SU-DHL-6 (cell line): ENCODE results near the gene EFCAB6.

Experiments
- H2AFZ ChIP-seq: fragments of 200-600 bp; sonication (generic); 2 replicates; pipeline ENCODE4 v1.6.1; 2014; ENCODE audit warnings: low read depth, mild to moderate bottlenecking, moderate library complexity, mixed read lengths, antibody characterized with exemption, low read length; ENCODE audit not compliant: severe bottlenecking
- H3F3A ChIP-seq: fragments of 200-600 bp; shearing (Covaris generic); 2 replicates; pipeline ENCODE4 v1.6.0; 2016; ENCODE audit warnings: antibody characterized with exemption, mild to moderate bottlenecking; ENCODE audit not compliant: insufficient read depth
- H3K27ac ChIP-seq: fragments of 200-600 bp; sonication (generic); 2 replicates; pipeline ENCODE4 v1.5.1; 2016; ENCODE audit warnings: low read depth, mild to moderate bottlenecking, low read length, moderate library complexity, mixed read lengths
- H3K27me3 ChIP-seq: fragments of 200-600 bp; sonication (generic), shearing (Covaris generic); 2 replicates; pipeline ENCODE4 v1.6.0; 2014; ENCODE audit warnings: mild to moderate bottlenecking, low read length
- H3K36me3 ChIP-seq: fragments of 200-600 bp; sonication (generic); 2 replicates; pipeline ENCODE4 v1.6.1; 2014; ENCODE audit warnings: mild to moderate bottlenecking, low read length, mixed read lengths
- H3K4me2 ChIP-seq: fragments of 300-600, 200-600 bp; shearing (Covaris generic), sonication (generic); 2 replicates; pipeline ENCODE4 v1.6.0; 2014; ENCODE audit warnings: low read length, low read depth, mild to moderate bottlenecking; ENCODE audit not compliant: poor library complexity, severe bottlenecking
- H3K4me3 ChIP-seq: fragments of 200-600 bp; sonication (generic); 2 replicates; pipeline ENCODE4 v1.5.1; 2014; ENCODE audit warnings: antibody characterized with exemption, low read length, mild to moderate bottlenecking, mixed read lengths; ENCODE audit not compliant: insufficient read depth, poor library complexity, severe bottlenecking
- H3K79me2 ChIP-seq: fragments of 200-600 bp; sonication (generic); 2 replicates; pipeline ENCODE4 v1.6.1; 2014; ENCODE audit warnings: mild to moderate bottlenecking, low read length, moderate library complexity; ENCODE audit not compliant: insufficient read depth
- H3K9ac ChIP-seq: fragments of 200-600 bp; sonication (generic); 2 replicates; pipeline ENCODE4 v1.7.0; 2014; ENCODE audit warnings: mild to moderate bottlenecking, low read length
- H3K9me2 ChIP-seq: fragments of 200-600 bp; sonication (generic); replicated peaks from 2 replicates; pipeline ENCODE4 v1.6.1; 2014; ENCODE audit warnings: low read length; ENCODE audit not compliant: insufficient read depth
- H3K9me3 ChIP-seq: fragments of 200-600 bp; sonication (generic); 2 replicates; pipeline ENCODE4 v1.6.1; 2014; ENCODE audit warnings: low read length, mixed read lengths; ENCODE audit not compliant: insufficient read depth
- H4K20me1 ChIP-seq: fragments of 200-600 bp; sonication (generic); 2 replicates; pipeline ENCODE4 v1.6.1; 2014; ENCODE audit warnings: low read depth, mild to moderate bottlenecking, antibody characterized with exemption, low read length, moderate library complexity, mixed read lengths
- EZH2phosphoT487 ChIP-seq: fragments of 200-600 bp; sonication (generic), shearing (Covaris generic); conservative IDR thresholded peaks from 2 replicates; pipeline ENCODE4 v1.6.1; 2018; ENCODE audit warnings: mild to moderate bottlenecking, antibody characterized with exemption, low read length, moderate library complexity, mixed read lengths
- TF ChIP-seq, protein P1 (sequence below): fragments of 200-600 bp; sonication (generic); IDR thresholded peaks from one replicate; pipeline ENCODE4 v1.5.1; 2017; ENCODE audit warnings: antibody characterized with exemption, mild to moderate bottlenecking, low read length, moderate library complexity; ENCODE audit not compliant: insufficient read depth, poor library complexity, severe bottlenecking

EFCAB6 gene

DNA sequence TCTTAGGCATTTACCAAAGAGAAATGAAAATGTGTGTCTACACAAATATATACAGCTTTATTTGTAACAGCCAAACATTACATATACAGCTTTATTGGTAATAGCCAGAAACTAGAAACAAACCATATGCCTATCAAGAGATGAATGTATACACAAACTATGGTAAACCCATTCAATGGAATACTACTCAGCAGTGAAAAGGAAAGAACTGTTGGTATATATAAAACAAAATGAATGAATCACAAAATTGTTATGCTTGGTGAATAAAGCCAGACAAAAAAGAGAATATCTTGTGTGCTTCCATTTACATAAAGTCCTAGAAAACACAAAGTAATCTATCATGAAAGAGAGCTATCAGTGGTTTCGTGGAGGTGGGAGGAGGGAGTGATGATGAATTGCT lies 142.9 kb downstream of the EFCAB6 start:
- H2AFZ ChIP-seq: no peak overlapping the region
- H3K27me3 ChIP-seq: no peaks in the 10 kb centered on the region
- H3K9ac ChIP-seq: no peak overlapping the region
- H3K9me3 ChIP-seq: no peaks in the 10 kb centered on the region
- no peak overlapping the region for H3K27ac ChIP-seq
- no peak for TF ChIP-seq EZH2phosphoT487
- TF ChIP-seq, protein P1, sequence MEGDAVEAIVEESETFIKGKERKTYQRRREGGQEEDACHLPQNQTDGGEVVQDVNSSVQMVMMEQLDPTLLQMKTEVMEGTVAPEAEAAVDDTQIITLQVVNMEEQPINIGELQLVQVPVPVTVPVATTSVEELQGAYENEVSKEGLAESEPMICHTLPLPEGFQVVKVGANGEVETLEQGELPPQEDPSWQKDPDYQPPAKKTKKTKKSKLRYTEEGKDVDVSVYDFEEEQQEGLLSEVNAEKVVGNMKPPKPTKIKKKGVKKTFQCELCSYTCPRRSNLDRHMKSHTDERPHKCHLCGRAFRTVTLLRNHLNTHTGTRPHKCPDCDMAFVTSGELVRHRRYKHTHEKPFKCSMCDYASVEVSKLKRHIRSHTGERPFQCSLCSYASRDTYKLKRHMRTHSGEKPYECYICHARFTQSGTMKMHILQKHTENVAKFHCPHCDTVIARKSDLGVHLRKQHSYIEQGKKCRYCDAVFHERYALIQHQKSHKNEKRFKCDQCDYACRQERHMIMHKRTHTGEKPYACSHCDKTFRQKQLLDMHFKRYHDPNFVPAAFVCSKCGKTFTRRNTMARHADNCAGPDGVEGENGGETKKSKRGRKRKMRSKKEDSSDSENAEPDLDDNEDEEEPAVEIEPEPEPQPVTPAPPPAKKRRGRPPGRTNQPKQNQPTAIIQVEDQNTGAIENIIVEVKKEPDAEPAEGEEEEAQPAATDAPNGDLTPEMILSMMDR: no peak
- H3K4me3 ChIP-seq: no peak overlapping the region
- H3K36me3 ChIP-seq: no peaks in the 10 kb centered on the region
- no peak overlapping the region for H3K4me2 ChIP-seq
- no peaks in the 10 kb centered on the region for H3K9me2 ChIP-seq
- H4K20me1 ChIP-seq: no peaks in the 10 kb centered on the region
- no peaks in the 10 kb centered on the region for H3F3A ChIP-seq
- H3K79me2 ChIP-seq: no peaks in the 10 kb centered on the region

DNA sequence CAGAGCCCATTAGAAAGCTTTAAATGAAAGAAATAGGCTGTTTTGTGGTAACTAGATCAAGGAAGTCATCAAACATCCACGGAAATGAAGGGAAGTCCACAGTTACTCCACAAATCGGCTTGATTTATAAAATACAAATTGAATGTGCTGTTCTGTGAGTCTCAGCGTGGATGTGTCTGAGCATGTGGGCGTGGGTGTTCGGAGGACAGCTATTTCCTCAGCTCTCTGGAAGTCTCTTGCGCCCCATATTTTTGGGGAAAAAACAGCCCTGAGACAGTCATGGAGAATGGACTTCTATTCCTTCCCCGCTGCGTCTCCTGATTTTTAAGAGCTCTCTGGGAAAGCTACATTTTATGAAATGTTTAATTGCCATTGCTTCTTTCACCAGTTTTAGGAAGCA lies 144.4 kb downstream of the EFCAB6 start:
- Histone ChIP-seq H3K36me3 (no peaks in the 10 kb centered on the region), H3K9me2 (no peaks in the 10 kb centered on the region), H3K9me3 (no peaks in the 10 kb centered on the region), H3K4me2 (no peak overlapping the region), H3F3A (no peaks in the 10 kb centered on the region), H2AFZ (no peak overlapping the region), H3K4me3 (no peak overlapping the region), H4K20me1 (no peaks in the 10 kb centered on the region), H3K27ac (no peak overlapping the region), H3K27me3 (no peaks in the 10 kb centered on the region), H3K9ac (no peak overlapping the region), H3K79me2 (no peaks in the 10 kb centered on the region)
- no peak for TF ChIP-seq EZH2phosphoT487
- TF ChIP-seq, protein P1: no peak

DNA sequence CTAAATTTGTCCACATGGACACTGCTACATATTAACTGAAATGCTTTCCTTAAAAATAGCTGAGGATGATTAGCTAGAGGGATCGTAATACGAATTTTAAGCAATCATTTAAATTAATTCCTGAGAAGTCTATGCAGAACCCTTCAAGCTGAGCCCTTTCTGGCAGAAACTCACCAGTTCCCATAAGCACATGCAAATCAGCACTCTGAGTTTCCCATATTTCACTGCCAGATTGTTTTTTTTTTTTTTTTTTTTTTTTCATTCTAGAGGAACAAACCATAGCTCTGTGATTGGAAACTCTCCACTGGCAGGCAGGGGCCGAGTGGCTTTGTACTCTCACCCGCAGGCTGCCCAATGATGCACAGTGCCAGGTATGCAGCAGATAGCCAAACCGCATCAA lies 145.6 kb downstream of the EFCAB6 start:
- TF ChIP-seq EZH2phosphoT487: no peak
- TF ChIP-seq, protein P1: no peak
- no peaks in the 10 kb centered on the region for H3K9me3 ChIP-seq
- H3K27ac ChIP-seq: no peak overlapping the region
- no peaks in the 10 kb centered on the region for H3K79me2 ChIP-seq
- H4K20me1 ChIP-seq: no peaks in the 10 kb centered on the region
- H3K4me3 ChIP-seq: no peak overlapping the region
- H3K9ac ChIP-seq: no peak overlapping the region
- H3F3A ChIP-seq: no peaks in the 10 kb centered on the region
- H3K4me2 ChIP-seq: no peak overlapping the region
- no peak overlapping the region for H2AFZ ChIP-seq
- H3K27me3 ChIP-seq: no peaks in the 10 kb centered on the region
- no peaks in the 10 kb centered on the region for H3K36me3 ChIP-seq
- H3K9me2 ChIP-seq: no peaks in the 10 kb centered on the region
